Activated B cell treated with CpG ODN at 0.5 μM for 24 hours (primary cell): ENCODE data around the gene GNL1. TPM values are rescaled to one million over a fixed set of nuclear protein-coding genes. Genes with fewer than 3 reads are reported as not detected.

Experiments used
- ATAC-seq: fragments of 200-7000 bp; cut with Tn5 transposase; one replicate; pipeline ENCODE4 v1.10.0; 2021; ENCODE audit warnings: low read depth, mild to moderate bottlenecking, moderate library complexity
- CTCF ChIA-PET: fragments of 350-600 bp; sonication (Branson Sonifier 250); formaldehyde crosslinking; loops from one replicate; lab custom pipeline; 2021; ENCODE audit warnings: antibody characterized with exemption; lab: Charles Lee
- POLR2A ChIA-PET: fragments of 350-600 bp; sonication (Branson Sonifier 250); formaldehyde crosslinking; loops from one replicate; lab custom pipeline; 2021; ENCODE audit warnings: antibody characterized with exemption; lab: Charles Lee
- DNase-seq: peaks from one replicate; pipeline ENCODE4 v3.0.0; 2022
- H3K27ac Mint-ChIP-seq: one replicate; pipeline ENCODE4 v1.8.0; 2020; ENCODE audit warnings: mixed read lengths
- H3K27me3 Mint-ChIP-seq: one replicate; pipeline ENCODE4 v1.8.0; 2021; ENCODE audit warnings: mixed read lengths
- H3K36me3 Mint-ChIP-seq: one replicate; pipeline ENCODE4 v1.8.0; 2021; ENCODE audit warnings: low read depth, mixed read lengths
- H3K4me1 Mint-ChIP-seq: one replicate; pipeline ENCODE4 v1.8.0; 2021; ENCODE audit warnings: mixed read lengths
- H3K4me3 Mint-ChIP-seq: one replicate; pipeline ENCODE4 v1.8.0; 2020; ENCODE audit warnings: mild to moderate bottlenecking, mixed read lengths
- H3K9me3 Mint-ChIP-seq: one replicate; pipeline ENCODE4 v1.8.0; 2020; ENCODE audit warnings: mixed read lengths
- intact Hi-C: fragments of 100-400 bp; cut with micrococcal nuclease; formaldehyde crosslinking; loops from one replicate; pipeline ENCODE4 v1.15.1; 2024
- total RNA-seq: library from RNA; stranded (reverse); gene quantifications from 2 replicates; pipeline ENCODE4 v1.2.3, GENCODE V29; 2022
- TF ChIP-seq, protein P1 (sequence below): fragments of 200-600 bp; IDR thresholded peaks from one replicate; pipeline ENCODE4 v1.8.0; 2022; ENCODE audit warnings: antibody characterized with exemption, mild to moderate bottlenecking

GNL1 gene
- total RNA-seq, 1 donor from 2014 or later, result 67.4 TPM

DNA sequence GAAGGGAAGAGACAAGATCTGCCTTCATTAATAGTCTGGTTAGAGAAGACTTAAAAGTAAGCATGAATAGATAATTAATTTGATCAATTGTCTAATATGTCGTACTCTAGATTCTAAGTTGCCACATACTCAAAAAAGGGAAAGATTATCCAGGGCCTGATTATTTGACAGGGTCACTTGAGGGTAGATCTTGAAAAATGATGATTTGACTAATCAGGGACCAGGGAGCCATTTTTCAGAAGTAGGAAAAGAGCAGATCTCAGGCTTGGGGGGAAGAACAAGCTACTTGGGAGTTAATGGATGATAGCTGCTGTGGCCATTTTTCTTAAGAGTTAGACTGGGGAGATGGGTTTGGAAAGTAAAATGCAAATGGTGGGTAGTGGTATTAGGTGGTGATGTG lies 36.0 kb upstream of the GNL1 start:
- H3K36me3 Mint-ChIP-seq, result peaks cover 70% of the 10 kb centered on the region
- H3K27ac Mint-ChIP-seq, result no peak overlapping the region
- H3K9me3 Mint-ChIP-seq, result no peaks in the 10 kb centered on the region
- ATAC-seq (no peak), DNase-seq (no peak)
- CTCF ChIA-PET, result interaction anchor here (1.4 kb wide), 1 partner anchor 110 kb away, joined by 4 read pairs; no protein-coding TSS in a partner anchor
- intact Hi-C loops, result no loop called here
- no peak overlapping the region for H3K4me3 Mint-ChIP-seq
- POLR2A ChIA-PET, result interaction anchor here (1.1 kb wide), 1 partner anchor 23 kb away, joined by 8 read pairs; no protein-coding TSS in a partner anchor
- peaks cover 3% of the 10 kb centered on the region for H3K4me1 Mint-ChIP-seq
- no peaks in the 10 kb centered on the region for H3K27me3 Mint-ChIP-seq
- TF ChIP-seq, protein P1, sequence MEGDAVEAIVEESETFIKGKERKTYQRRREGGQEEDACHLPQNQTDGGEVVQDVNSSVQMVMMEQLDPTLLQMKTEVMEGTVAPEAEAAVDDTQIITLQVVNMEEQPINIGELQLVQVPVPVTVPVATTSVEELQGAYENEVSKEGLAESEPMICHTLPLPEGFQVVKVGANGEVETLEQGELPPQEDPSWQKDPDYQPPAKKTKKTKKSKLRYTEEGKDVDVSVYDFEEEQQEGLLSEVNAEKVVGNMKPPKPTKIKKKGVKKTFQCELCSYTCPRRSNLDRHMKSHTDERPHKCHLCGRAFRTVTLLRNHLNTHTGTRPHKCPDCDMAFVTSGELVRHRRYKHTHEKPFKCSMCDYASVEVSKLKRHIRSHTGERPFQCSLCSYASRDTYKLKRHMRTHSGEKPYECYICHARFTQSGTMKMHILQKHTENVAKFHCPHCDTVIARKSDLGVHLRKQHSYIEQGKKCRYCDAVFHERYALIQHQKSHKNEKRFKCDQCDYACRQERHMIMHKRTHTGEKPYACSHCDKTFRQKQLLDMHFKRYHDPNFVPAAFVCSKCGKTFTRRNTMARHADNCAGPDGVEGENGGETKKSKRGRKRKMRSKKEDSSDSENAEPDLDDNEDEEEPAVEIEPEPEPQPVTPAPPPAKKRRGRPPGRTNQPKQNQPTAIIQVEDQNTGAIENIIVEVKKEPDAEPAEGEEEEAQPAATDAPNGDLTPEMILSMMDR, result no peak

DNA sequence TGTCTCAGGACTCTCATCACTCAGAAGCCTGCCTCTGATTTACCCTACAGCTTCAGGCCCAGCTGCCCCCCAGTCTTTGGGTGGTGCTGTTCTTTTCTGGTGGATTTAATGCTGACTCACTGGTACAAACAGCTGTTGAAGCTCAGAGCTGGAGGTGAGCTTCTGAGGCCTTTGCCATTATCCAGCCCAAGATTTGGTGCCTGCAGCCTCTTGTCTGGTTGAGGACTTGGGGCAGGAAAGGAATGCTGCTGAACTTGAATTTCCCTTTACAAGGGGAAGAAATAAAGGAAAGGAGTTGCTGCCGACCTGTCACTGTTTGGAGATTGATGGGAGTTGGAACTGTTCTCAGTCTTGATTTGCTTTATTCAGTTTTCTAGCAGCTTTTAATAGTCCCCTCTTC lies 34.7 kb upstream of the GNL1 start:
- Mint-ChIP-seq H3K27me3 (no peaks in the 10 kb centered on the region), H3K27ac (no peak overlapping the region), H3K4me3 (no peak overlapping the region), H3K36me3 (peaks cover 81% of the 10 kb centered on the region), H3K9me3 (no peaks in the 10 kb centered on the region), H3K4me1 (no peaks in the 10 kb centered on the region)
- TF ChIP-seq, protein P1, result no peak
- ChIA-PET CTCF (interaction anchor here (0.8 to 1.1 kb wide), 2 partner anchors 109 to 132 kb away, joined by 3 read pairs; no protein-coding TSS in a partner anchor), POLR2A (interaction anchor here (0.5 to 1.2 kb wide), 6 partner anchors 22 to 75 kb away, joined by 3 to 12 read pairs (median 6); partner anchors contain the start of genes MRPS18B and PPP1R10)
- DNase-seq (no peak), ATAC-seq (no peak)
- intact Hi-C loops, result no loop called here

DNA sequence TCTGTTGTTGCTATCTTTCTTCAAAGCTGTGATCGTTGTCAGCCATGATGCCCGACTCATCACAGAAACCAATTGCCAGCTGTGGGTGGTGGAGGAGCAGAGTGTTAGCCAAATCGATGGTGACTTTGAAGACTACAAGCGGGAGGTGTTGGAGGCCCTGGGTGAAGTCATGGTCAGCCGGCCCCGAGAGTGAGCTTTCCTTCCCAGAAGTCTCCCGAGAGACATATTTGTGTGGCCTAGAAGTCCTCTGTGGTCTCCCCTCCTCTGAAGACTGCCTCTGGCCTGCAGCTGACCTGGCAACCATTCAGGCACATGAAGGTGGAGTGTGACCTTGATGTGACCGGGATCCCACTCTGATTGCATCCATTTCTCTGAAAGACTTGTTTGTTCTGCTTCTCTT lies 34.2 kb upstream of the GNL1 start:
- ChIA-PET CTCF (interaction anchor here (0.8 to 1.1 kb wide), 2 partner anchors 109 to 133 kb away, joined by 3 read pairs; no protein-coding TSS in a partner anchor), POLR2A (interaction anchor here (0.8 to 1.2 kb wide), 3 partner anchors 24 to 27 kb away, joined by 3 to 8 read pairs (median 4); partner anchors contain the start of genes MRPS18B and PPP1R10)
- Mint-ChIP-seq H3K36me3 (peaks cover 85% of the 10 kb centered on the region), H3K27me3 (no peaks in the 10 kb centered on the region), H3K4me1 (no peaks in the 10 kb centered on the region), H3K4me3 (no peak overlapping the region), H3K27ac (no peak overlapping the region), H3K9me3 (no peaks in the 10 kb centered on the region)
- intact Hi-C loops, result no loop called here
- ATAC-seq (no peak), DNase-seq (no peak)
- TF ChIP-seq, protein P1, result no peak

DNA sequence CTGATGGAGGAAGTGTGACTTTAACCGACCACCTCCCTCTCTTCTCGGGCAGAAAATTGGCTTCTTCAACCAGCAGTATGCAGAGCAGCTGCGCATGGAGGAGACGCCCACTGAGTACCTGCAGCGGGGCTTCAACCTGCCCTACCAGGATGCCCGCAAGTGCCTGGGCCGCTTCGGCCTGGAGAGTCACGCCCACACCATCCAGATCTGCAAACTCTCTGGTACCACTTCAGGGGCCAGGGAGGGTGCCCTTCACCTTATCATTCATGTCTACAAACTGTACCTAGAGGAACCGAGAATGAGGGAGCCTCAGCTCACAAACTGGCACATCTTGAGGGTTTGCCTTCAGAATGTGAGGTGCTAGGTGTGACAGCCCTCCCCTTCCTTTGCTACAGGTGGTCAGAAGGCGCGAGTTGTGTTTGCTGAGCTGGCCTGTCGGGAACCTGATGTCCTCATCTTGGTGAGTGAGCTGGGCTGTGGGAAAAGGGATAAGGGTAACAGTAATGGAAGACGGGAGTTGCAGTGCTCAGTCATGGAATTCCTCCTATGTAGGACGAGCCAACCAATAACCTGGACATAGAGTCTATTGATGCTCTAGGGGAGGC lies 33.6 kb upstream of the GNL1 start:
- intact Hi-C loops, result no loop called here
- Mint-ChIP-seq H3K4me1 (no peaks in the 10 kb centered on the region), H3K36me3 (peaks cover 87% of the 10 kb centered on the region), H3K27ac (no peak overlapping the region), H3K4me3 (no peak overlapping the region), H3K9me3 (no peaks in the 10 kb centered on the region), H3K27me3 (no peaks in the 10 kb centered on the region)
- no peak for ATAC-seq
- no peak for DNase-seq
- ChIA-PET POLR2A (interaction anchor here (1.2 kb wide), 1 partner anchor 25 kb away, joined by 4 read pairs; no protein-coding TSS in a partner anchor), CTCF (no interaction called here)
- TF ChIP-seq, protein P1, result no peak

DNA sequence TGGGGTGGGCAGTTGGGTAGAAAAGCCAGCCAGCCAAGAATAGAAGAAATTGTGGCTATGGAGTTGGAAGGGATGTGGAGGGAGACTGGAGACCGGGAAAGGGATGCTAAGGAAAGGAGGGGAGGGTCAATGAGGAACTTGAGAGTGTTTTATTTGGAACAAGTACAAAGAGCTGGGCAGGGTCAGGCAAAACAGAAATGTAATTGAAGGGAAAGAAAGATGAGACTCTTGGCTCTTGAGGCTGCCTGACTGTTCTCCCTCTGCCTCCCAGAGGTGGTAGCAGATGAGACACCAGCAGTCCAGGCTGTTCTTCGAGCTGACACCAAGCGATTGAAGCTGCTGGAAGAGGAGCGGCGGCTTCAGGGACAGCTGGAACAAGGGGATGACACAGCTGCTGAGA lies 27.6 kb upstream of the GNL1 start:
- DNase-seq (no peak), ATAC-seq (no peak)
- Mint-ChIP-seq H3K36me3 (peaks cover 86% of the 10 kb centered on the region), H3K27me3 (no peaks in the 10 kb centered on the region), H3K27ac (no peak overlapping the region), H3K4me3 (no peak overlapping the region), H3K4me1 (no peaks in the 10 kb centered on the region), H3K9me3 (no peaks in the 10 kb centered on the region)
- POLR2A ChIA-PET, result interaction anchor here (0.9 kb wide), 1 partner anchor 91 kb away, joined by 3 read pairs; no protein-coding TSS in a partner anchor
- intact Hi-C loops, result no loop called here
- TF ChIP-seq, protein P1, result no peak
- CTCF ChIA-PET, result no interaction called here
